HG03469 (cell line): ENCODE measurements around the gene LILRB2.
"Not testable (repeated sequence)": the region's sequence is repeated elsewhere in the genome, so short reads cannot be mapped to it uniquely, and the experiment has no call there.

Experiments
- ATAC-seq: cut with Tn5 transposase; IDR thresholded peaks from one replicate; pipeline ENCODE4 v1.9.1; 2021; ENCODE audit warnings: mild to moderate bottlenecking, moderate library complexity, moderate number of reproducible peaks; ENCODE audit not compliant: unreplicated experiment

LILRB2 gene

DNA sequence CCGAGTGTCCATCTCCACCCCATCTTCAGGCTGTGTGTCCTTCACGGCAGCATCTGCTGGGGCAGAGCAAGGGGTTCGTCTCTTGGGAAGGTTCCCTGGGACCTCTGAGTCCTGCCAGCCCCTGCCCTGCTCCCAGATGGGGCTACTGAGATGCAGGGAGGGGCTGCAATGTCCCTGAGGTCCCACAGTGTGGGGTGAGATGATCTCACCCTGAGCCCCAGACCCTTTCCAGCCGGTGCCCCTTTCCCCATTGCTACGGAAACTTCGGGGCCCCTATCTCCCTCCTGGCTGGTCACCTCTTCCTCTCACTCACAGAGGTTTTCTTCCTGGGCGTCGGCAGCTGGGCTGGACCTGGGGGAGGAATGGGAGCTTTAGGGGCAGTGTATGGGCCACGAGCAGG, 5.0 kb downstream of the LILRB2 start:
- no peak for ATAC-seq

DNA sequence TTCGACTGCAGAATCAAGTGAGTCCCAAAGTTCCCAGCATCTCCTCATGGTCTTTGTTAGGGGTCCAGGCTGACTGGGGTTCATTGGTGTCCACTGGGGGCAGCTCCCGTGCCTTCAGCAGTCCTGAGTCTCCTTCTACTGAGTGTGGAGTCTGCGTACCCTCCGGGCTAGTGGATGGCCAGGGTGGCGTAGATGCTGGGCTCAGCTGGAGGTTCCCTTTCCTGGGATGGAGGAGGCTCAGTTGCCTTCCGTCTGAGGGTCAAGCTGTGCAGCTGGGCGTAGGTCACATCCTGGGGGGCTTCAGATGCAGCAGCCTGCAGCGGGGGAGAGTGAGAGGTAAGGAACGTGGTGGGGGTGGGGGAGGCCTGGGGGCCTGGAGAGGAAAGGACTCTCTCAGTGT, 6.4 kb downstream of the LILRB2 start:
- not testable (repeated sequence) for ATAC-seq

DNA sequence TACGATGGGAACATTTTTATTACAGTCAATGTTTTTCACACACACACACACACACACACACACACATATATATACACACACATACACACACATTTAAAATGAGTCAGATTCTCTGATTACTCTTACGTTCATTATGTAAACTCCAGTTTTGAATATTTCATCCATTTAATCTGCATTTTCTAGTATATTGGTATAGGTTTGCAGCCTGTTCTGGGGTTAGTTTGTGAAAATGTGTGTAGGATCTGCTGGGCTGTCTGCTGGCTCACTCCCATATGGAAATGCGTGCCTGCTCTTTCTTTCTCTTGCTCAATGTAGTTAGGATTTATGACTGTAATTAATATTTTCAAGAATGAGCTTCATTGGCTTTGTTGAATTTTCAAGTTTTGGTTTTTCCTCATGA, 7.1 kb downstream of the LILRB2 start:
- no peak for ATAC-seq

DNA sequence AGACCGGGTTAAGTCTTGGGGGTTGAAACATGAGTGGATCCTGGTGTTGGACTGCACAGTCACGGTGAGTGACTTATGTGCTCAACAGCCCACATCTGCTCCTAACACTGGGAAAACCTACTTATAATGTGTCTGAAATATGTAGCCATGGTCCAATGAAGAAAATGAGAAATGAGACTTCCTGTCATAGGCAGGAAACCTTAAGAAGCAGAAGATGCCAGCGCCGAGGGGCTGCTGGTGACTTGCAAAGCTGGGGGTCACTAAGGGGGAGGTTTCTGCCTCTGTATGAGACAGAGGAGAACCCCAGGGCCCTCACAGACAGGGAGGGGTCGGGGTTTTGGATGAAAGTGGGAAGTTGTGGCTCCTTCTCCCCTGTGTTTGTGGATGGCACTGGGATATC, 8.7 kb downstream of the LILRB2 start:
- ATAC-seq: not testable (repeated sequence)

DNA sequence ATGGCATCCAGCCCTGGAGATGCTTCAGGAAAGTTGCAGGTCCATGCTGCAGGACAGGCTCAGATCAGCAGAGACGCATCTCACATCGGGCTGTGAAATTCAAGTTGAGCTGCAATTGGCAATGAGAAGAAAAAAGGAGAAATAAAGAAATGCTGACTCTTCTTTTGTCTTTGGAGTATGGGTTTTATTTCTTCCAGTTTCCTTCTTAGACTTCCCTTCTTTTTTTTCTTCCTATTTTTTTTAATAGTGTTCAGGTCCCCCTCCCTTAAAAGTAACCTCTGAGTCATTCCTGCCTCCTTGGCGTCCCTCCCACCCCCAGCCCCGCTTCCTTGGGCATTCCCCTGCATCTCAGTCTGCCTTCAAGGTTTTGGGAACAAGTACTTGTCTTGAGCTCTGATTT, 9.3 kb downstream of the LILRB2 start:
- not testable (repeated sequence) for ATAC-seq

DNA sequence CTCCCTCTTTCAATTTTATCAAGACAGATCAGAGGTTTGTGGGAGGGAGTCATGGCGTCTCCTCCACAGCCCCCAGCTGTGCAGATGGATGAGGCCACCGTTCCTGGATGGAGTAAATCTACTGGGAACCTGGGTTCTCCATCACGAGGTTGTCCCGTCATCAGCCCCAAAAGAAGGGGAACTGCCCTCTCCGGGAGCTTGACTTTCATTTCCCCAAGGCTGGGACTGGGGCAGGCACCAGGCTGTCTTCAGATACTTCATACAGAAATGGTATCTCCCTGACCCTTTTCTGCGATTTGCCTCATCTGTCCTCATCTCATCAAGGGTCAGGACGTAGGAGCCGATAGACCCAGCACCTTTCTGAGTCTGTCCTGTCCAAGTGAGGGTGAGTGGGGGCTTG, 9.8 kb downstream of the LILRB2 start:
- no peak for ATAC-seq

DNA sequence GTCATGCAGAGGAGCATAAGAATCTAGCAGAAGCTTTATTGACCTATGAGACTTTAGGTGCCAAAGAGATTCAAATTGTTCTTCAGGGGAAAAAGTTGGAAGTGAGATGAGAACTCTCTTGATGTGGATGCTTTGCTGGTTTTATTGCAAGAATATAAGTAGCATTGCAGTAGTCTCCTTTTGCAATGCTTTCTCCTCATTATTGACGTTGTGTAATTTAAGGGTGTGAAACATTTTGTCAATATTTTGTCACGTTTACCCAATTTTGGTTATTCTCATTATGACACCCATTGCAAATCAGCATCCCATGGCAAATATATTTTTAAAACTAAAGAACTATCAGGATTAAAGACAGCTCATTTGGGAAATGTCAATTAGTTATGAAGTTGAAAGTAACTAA, 12.0 kb downstream of the LILRB2 start:
- no peak for ATAC-seq

DNA sequence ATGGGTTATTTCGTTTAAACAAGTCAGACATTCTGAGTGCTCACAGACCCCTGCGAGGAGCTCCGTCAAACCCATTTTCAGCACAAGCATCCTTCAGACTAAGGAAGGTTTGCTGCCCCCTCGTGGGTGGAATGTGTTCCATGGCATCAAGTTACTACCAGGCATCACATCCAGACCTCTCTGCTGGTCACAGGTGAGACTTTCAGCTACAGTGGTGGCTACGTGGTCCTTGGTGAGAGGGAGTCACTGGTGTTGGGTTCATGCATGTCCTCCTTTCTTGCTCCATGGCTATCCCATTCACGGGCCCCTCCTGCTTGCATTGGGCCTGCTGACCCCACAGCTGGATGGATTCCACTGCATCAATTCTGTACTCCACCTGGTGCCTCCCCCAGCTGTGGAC, 14.8 kb downstream of the LILRB2 start:
- ATAC-seq: no peak

DNA sequence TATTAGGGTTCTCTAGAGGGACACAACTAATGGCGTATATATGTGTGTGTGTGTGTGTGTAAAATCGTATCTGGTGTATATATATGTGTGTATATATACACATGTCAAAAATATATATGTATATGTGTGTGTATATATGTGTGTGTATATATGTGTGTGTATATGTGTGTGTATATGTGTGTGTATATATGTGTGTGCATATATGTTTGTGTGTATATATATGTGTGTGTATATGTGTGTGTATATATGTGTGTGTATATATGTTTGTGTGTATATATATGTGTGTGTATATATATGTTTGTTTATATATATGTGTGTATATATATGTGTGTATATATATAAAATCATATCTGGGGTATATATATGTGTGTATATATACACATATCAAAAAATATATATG, 18.4 kb downstream of the LILRB2 start:
- ATAC-seq: no peak

DNA sequence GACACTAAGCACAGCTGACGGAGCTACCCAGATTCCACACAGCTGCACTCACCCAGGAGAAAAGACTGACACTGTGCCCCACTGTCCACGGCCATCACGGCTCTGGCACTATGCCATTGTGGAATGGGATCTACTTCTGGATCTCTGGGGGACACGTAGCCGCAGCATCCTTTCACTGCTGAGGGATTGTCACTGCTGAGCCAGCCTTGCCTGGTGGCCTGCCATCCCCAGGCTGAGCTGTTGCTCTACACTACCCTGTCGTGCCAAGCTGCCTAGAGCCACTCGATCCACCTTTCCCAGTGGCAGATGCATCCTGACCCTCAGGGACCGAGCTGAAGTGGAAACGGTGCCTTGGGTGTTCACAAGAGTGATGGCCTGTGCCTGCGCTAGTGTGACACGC, 18.8 kb downstream of the LILRB2 start:
- no peak for ATAC-seq

DNA sequence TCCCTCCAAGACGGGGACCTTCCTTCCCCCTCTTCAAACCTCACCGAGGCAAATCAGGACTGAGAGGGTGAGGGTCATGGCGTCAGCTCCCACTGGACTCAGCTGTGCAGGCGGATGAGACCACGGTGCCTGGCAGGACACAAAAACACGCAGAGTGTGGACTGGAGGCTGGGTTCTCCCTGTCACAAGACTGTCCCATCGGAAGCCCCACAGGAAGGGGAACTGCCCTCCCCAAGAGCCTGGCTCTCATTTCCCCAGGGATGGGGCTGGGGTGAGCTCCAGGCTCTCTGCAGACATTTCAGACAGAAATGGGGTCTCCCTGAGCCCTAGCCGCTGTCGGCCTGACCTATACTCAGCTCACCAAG, 23.8 kb downstream of the LILRB2 start, which contains the start of gene LILRB5:
Gene LILRB5 (minus strand): TSS at position 158 of the 365 bp plus-strand sequence. CDS start 80 bp downstream, at position 78.
- no peak for ATAC-seq

DNA sequence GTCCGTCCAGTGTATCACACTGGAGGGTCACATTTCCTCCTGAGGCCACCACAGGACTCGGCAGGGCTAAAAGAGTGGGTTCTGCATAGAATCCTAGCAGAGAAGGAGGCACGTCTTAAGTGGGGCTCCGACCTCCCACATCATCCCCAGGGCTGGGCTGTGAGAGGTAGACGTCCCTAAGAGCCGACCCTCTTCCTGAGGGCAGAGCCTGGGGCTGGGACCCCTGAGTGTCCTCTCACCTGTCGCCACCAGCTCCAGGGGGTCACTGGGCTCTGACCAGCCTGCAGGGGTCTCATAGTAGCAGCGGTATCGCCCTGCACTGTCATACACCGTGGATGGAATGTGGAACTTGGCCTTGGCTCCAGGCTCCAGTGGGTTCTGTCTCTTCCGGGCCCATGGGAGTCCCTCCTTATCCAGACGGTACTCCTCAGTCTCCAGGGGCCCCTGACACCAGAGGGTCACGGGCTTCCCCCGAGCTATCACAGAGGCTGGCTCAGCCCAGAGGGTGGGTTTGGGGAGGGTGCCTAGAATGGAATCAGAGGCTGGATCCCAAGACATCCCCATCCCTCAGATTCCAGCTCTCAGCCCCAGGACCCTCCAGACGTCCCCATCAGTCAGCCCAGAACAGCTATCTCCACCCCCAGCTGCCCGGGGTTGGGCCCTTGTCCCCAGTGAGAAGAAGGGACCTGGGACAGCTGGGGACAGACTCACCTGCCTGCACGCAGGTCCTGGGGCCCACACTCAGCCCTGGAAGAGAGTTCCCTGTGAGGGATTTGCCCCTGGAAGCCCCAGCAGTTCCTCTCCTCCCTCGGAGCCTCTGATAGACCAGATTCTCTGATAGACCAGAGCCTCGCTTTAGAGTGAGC, 24.4 kb downstream of the LILRB2 start:
- ATAC-seq: no peak

DNA sequence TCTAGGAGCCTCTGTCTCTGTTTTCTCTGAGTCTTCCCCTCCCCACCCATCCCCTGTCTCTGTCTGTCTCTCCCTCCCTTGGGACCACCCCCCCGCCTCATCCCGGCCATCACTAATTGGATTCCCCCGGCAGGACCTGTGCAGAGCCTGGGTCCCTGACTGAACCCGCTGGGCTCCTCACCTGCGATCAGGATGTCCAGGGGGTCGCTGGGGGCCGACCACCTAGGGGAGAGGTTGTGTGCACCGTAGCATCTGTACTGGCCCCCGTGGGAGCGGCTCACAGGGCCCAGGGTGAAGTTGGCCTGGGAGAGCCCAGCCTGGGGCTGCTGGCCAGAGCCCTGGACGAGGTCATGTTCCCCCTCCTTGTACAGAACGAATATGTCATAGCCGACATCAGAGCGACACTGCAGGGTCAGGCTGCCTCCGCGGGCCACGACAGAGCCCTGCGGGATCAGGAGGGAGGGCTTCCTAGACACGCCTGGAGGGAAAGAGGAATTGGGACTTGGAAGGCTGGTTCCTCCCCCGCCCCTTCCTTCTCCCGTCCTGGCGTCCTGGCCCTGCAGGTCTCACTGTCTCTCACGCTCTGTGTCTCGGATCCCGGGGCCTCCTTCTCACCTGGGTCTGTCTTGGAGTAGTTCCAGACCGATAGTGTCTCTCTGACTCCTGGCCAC, 25.7 kb downstream of the LILRB2 start:
- no peak for ATAC-seq

DNA sequence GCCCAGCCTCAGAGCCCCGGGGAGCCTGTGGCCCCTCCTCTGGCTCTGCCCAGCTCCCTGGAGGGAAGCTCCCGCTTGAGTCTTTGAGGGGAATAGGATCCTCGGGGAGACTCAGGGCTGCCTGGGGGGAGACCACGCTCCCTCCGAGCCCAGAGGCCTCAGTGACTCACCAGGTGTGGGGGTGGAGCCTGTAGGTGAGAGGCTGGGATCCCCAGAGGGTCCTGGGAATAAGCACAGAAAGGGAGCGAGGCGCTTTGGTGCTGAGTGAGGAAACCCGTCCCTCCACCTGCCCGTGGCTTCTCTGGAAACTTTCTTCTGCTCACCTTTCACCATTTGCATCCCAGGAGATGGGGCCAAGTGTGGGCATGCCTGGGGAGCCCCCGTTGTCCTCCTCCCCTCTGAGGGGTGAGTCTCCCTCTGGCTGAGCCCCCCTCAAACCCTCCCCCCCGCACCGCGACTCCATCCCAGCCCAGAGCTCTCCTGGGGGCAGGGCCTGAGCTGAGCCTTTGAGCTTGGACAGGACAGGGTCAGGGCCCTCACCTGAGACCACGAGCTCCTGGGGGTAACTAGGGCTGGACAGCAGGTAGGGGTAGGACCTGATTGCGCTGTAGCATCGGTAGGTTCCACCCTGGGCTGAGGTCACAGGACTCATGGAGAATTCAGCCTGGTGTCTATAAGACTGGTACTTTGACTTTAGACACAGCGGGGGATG, 26.6 kb downstream of the LILRB2 start:
- no peak for ATAC-seq

DNA sequence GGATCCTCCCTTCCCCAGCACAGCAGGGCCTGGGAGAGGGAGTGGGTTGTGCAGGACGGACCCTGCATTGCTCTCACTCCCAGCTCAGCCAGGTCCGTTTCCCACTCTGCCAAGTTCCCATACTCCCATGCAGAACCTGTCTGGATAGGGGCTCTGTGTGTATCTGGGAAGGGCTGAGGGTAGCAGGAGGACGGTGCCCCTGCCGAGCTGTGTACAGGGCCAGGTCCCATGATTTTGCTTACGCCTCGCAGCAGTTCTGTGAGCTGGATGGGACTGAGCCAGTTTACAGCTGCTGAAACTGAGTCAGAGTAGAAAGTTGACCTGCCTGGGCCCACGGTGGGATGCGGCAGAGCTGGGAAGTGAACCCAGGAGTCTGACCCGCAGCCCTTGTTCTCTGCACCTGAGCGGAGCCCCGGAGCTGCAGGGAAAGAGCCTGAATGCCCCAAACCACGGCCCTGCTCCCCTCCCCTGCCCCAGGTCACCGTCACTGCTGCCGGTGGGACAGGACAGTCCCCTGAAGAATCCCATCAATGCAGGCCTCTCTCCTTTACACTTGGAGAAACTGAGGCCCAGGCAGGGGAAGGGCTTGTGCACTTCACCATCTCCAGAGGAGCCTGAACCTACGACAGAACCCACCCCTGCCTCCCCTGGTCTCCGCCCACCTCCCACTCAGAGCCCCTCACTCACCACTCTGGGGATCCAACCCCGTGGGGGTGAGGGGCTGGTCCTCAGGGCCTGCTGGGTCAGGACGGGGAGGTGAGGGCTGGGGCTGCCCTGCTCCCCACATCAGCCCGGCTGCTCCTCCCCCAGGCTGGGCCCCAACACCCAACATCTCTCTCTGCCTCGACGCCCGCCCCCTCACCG, 27.3 kb downstream of the LILRB2 start:
- ATAC-seq: no peak

DNA sequence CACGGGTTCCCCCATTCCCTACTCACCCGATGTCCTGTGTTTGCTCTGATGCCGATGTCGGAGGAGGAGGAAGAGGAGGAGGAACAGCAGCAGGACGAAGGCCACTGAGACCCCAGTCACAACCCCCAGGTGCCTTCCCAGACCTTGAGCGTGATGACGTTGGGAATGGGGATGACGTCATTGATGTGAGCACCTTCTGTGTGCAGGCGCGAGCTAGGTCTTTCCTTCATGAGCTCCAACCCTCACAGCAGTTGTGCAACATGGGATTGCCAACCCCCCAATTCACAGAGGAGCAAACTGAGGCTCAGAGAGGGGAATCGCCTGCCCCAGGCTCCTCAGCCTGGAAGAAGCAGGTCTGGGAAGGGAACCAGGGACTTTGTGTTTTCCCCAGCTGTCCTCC, 28.1 kb downstream of the LILRB2 start:
- ATAC-seq: no peak

DNA sequence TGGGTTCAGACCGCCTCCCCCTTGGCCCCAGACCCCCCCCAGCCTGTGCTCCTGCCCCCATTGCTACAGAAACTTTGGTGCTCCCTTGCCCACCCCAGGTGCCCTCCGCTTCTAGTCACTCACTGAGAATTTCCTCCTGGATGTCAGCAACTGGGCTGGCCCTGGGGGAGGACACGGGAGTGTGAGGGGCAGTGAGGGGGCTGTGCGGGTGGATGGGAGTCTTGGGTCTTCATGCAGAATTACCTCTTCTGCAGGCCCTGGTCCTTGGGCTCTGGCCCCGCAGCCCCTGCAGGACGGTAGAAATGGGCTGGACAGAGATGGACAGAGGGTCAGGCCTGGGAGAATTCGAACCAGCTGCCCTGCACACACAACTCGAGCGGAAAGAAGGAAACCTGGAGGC, 28.7 kb downstream of the LILRB2 start:
- no peak for ATAC-seq

DNA sequence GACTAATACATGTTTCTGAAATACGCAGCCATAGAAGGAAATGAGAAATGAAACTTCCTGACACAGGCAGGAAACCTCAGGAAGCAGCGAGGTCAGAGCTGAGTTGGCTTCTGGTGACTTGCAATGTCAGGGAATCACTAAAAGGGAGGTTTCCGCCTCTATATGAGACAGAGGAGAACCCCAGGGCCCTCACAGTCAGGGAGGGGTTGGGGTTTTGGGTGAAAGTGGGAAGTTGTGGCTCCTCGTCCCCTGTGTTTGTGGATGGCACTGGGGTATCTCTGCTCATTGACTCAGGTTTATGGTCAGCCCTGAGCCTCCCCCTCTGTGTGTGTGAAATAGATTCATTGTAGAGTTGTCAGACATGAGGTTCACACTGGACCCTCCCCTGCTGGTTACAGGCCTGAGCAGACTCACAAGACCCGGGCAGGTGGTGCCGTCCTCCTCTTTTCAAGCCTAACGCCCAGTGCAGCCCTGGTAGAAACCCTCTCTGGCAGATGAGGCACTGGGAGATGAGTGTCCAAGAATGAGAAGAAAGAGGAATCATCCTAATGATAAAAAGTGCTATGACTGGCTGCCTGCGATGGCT, 32.8 kb downstream of the LILRB2 start:
- no peak for ATAC-seq

DNA sequence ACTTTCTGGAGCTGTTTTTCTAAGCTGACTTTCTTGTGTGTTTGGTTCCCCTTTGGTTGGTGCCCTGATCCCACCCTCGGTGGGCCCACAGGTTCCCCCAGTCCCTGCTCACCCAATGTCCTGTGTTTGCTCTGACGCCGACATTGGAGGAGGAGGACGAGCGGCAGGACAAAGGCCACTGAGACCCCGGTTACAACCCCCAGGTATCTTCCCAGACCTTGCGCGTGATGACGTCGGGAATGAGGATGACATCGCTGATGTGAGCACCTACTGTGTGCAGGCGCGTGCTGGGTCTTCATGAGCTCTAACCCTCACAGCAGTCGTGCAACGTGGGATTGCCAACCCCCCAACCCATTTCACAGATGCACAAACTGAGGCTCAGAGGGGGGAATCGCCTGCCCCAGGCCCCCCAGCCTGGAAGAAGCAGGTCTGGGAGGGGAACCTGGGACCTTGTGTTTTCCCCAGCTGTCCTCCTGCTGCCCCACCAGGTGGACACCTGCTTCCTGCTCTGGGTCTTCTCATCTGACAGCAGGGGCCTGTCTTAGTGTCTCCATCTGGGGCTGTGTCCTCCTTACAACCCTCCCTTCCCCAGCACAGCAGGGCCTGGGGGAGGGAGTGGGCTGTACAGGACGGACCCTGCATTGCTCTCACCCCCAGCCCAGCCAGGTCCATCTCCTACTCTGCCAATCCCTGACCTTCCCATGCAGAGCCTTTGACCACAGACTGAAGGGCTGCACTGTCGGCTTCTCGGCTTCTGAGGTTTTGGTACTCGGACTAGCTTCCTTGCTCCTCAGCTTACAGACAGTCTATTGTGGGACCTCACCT, 33.6 kb downstream of the LILRB2 start:
- no peak for ATAC-seq

DNA sequence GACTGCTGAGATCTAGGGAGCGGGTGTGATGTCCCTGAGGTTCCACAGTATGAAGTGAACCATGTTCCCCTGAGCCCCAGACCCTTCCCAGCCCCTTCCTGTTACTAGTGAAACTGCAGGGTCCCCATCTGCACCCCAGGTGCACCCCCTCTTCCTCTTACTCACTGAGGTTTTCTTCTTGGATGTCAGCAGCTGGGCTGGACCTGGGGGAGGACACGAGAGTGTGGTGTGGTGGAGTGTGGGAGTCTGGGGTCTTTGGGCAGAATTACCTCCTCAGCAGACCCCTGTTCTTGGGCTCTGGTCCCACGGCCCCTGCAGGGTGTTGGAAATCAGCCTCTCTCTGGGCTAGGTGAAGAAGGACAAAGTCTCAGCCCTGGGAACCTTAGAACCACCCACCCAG, 35.0 kb downstream of the LILRB2 start:
- ATAC-seq: no peak
